Measurements from ENCODE around the gene SYT1. TPM values are rescaled to one million over a fixed set of nuclear protein-coding genes. Genes with fewer than 3 reads are reported as not detected.

SYT1 gene
- total RNA-seq, 1 donor from 2014 or later: 35.5 TPM

GRCh38 chr12:79187032-79187431 lies 322.5 kb downstream of the SYT1 start:
- H3K9me3 Mint-ChIP-seq: no peaks in the 10 kb centered on the region
- TF ChIP-seq CTCF (conservative IDR thresholded peaks at IDR 0.05): no peak
- H3K4me1 Mint-ChIP-seq (ENCODE audit: unreplicated experiment): peaks cover 12% of the 10 kb centered on the region
- H3K4me3 Mint-ChIP-seq: no peak overlapping the region
- H3K36me3 Mint-ChIP-seq: no peaks in the 10 kb centered on the region
- no peak for DNase-seq (ENCODE audit: extremely low spot score, unreplicated experiment)
- no peak overlapping the region for H3K27ac Mint-ChIP-seq
- no peaks in the 10 kb centered on the region for H3K27me3 Mint-ChIP-seq

GRCh38 chr12:79191391-79191790 lies 326.8 kb downstream of the SYT1 start:
- H3K27me3 Mint-ChIP-seq: no peaks in the 10 kb centered on the region
- H3K27ac Mint-ChIP-seq: no peak overlapping the region
- H3K9me3 Mint-ChIP-seq: no peaks in the 10 kb centered on the region
- TF ChIP-seq CTCF (conservative IDR thresholded peaks at IDR 0.05): no peak
- H3K4me3 Mint-ChIP-seq: no peak overlapping the region
- no peak for DNase-seq (ENCODE audit: extremely low spot score, unreplicated experiment)
- H3K36me3 Mint-ChIP-seq: no peaks in the 10 kb centered on the region
- peaks cover 10% of the 10 kb centered on the region for H3K4me1 Mint-ChIP-seq (ENCODE audit: unreplicated experiment)

- Mint-ChIP-seq H3K9me3 (no peaks in the 10 kb centered on the region), H3K4me1 (ENCODE audit: unreplicated experiment) (peaks cover 4% of the 10 kb centered on the region), H3K27ac (no peak overlapping the region), H3K4me3 (no peak overlapping the region), H3K36me3 (no peaks in the 10 kb centered on the region), H3K27me3 (no peaks in the 10 kb centered on the region)
- DNase-seq (ENCODE audit: extremely low spot score, unreplicated experiment): no peak
- no peak for TF ChIP-seq CTCF (conservative IDR thresholded peaks at IDR 0.05)
Measured at GRCh38 chr12:79194595-79194994, 330.0 kb downstream of the SYT1 start.

- no peak overlapping the region for H3K4me3 Mint-ChIP-seq
Measured at GRCh38 chr12:79199166-79199565, 334.6 kb downstream of the SYT1 start.

GRCh38 chr12:79200176-79200575 lies 335.6 kb downstream of the SYT1 start:
- DNase-seq (ENCODE audit: extremely low spot score, unreplicated experiment): no peak
- Mint-ChIP-seq H3K9me3 (no peaks in the 10 kb centered on the region), H3K4me1 (ENCODE audit: unreplicated experiment) (peaks cover 12% of the 10 kb centered on the region), H3K36me3 (no peaks in the 10 kb centered on the region), H3K4me3 (no peak overlapping the region), H3K27ac (no peak overlapping the region), H3K27me3 (no peaks in the 10 kb centered on the region)
- TF ChIP-seq CTCF (conservative IDR thresholded peaks at IDR 0.05): no peak

More at GRCh38 chr12:79199166-79199565, 334.6 kb downstream of the SYT1 start:
- Mint-ChIP-seq H3K27me3 (no peaks in the 10 kb centered on the region), H3K9me3 (no peaks in the 10 kb centered on the region), H3K36me3 (no peaks in the 10 kb centered on the region), H3K4me1 (ENCODE audit: unreplicated experiment) (peaks cover 12% of the 10 kb centered on the region), H3K27ac (no peak overlapping the region)
- DNase-seq (ENCODE audit: extremely low spot score, unreplicated experiment): no peak
- no peak for TF ChIP-seq CTCF (conservative IDR thresholded peaks at IDR 0.05)

GRCh38 chr12:79203058-79203647 lies 338.6 kb downstream of the SYT1 start:
- peaks cover 12% of the 10 kb centered on the region for H3K4me1 Mint-ChIP-seq (ENCODE audit: unreplicated experiment)
- DNase-seq (ENCODE audit: extremely low spot score, unreplicated experiment): no peak
- no peaks in the 10 kb centered on the region for H3K27me3 Mint-ChIP-seq
- no peak overlapping the region for H3K4me3 Mint-ChIP-seq
- no peaks in the 10 kb centered on the region for H3K36me3 Mint-ChIP-seq
- no peak for TF ChIP-seq CTCF (conservative IDR thresholded peaks at IDR 0.05)
- H3K27ac Mint-ChIP-seq: no peak overlapping the region
- no peaks in the 10 kb centered on the region for H3K9me3 Mint-ChIP-seq

Data from type B pancreatic cell (in vitro differentiated cells).